ENCODE data around the gene UCP1.
"Not testable (repeated sequence)": the region's sequence is repeated elsewhere in the genome, so short reads cannot be mapped to it uniquely, and the experiment has no call there.

The UCP1 gene

DNA sequence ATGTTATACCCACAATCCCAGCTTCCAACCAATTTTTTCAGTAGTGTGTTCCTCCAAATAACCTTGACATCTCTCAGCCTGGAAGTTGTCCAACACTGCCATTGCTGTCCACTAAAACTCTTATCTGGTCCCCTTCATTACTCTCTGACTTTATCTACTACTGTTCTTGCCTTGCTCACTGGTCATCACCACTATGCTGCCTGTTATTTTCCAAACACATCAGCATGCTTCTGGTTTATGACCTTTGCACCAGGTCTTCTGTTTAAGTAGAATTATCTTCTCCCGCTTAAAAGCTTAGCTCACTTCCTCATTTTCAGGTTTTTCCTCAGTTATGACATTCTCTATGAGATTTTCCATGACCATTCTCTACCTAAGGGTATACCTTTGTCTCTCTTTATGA, 39.3 kb downstream of the UCP1 start:
- DNase-seq, result no peak

DNA sequence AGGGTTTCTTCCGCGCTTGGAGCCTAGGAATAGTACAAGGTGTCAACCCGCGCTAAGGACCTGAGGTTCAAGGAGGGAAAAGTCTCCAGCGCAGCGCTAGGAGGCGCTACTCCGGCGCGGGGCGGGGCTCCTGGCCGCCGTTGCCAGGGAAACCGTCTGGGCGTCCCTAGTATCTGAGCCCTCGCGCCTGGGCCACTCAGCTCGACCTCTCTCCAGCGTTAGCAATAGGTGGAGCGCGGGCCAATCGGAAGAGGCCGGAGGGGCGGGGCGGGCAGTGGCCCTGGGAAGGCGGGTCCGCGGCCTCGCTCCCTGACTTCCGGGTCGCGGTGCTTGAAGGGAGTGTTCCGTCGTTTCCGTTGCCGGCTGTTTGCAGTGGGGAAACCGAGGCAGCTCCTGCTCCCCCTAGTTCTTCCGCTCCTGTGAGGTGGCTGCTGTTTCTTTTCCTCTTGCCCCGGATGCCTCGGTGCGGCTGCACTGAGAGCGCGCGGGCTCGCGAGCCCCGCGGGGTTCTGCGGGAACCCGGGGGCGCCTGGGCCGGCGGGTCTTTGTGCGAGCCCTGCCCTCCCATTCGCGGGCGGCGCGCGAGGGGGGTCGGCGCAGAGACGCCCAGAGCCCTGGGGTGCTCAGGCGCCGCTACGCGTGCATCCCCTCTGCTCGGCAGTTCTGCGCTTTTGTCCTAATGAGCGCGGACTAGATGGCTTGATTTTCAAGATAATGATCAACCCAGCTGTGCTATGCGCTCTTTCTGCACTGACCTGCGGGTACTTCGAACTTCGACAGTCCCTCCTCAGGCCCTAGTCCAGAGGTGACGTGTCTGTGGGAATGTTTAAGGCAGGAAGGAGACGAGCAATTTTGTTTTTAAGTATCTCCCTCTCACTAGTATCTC, 44.7 kb downstream of the UCP1 start, which contains the start of gene ELMOD2:
ELMOD2 (plus strand) TSS at position 312 of the 886 bp plus-strand sequence. CDS start 1,261 bp downstream, outside the sequence.
- peak; percentile 98 for DNase-seq

DNA sequence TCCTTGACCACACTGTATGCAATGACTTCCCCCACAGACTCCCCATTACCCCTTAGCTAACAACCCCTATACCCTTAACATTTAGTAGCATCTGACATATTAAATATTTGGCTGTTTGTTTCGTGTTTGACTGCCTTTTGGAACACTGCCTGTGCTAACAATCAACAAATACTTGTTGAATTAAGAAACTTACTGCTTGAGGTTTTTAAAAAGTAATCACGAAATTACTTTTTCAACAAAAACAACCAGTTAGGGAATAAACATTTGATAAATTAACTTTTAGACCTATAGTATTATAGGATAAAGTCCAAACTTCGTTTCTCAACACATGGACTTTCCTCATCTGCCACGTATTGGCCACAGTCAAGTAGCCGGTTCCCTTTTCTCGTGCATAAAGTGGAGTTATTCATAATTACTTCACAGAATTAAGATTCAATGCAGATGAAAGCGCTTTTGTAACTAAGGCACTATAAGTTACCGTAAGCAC, 45.3 kb downstream of the UCP1 start:
- DNase-seq, result no peak

DNA sequence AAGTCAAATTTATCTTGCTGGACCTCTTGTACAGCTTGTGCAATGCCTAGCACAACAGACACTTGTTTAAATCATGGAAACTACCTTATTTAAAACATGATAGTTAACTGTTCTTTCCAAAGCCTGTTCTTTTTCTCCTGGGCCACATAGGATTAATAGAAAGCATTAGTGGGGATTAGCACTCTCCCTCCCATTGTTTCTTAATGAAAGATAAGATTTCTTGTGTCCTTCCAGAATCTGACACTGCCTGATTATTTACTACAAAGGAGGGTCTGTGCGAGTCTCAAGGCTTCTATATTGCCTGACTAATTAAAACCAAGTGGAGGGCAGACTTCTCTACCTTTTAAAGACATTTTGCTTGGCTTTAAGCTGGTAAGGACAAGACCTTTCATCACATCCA, 53.3 kb downstream of the UCP1 start:
- no peak for DNase-seq

DNA sequence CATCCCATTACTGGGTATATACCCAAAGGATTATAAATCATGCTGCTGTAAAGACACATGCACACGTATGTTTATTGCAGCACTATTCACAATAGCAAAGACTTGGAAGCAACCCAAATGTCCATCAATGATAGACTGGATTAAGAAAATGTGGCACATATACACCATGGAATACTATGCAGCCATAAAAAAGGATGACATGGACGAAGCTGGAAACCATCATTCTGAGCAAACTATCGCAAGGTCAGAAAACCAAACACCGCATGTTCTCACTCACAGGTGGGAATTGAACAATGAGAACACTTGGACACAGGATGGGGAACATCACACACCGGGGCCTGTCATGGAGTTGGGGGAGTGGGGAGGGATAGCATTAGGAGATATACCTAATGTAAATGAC, 55.0 kb downstream of the UCP1 start:
- DNase-seq, result not testable (repeated sequence)

Measured in activated CD4-positive, alpha-beta T cell treated with anti-CD3 and anti-CD28 coated beads, Interleukin-2, amount 50 U/mL, for 16 hours (primary cell).